MCF 10A (cell line): ENCODE results near the gene DHRS13. TPM values are rescaled to one million over a fixed set of nuclear protein-coding genes. Genes with fewer than 3 reads are reported as not detected.

Experiments used
- BruUV-seq: library from RNA; stranded (reverse); fragments of 400-500 nt; replicated peaks from 2 replicates; lab custom pipeline; 2021; lab: Mats Ljungman, UMichigan
- CTCF ChIA-PET: fragments of 300-600 bp; sonication (Branson Sonifier 250); formaldehyde crosslinking; extraction: SDS; loops from one replicate; lab custom pipeline; 2021; ENCODE audit warnings: antibody characterized with exemption, inconsistent platforms; lab: Yijun Ruan, JAX
- POLR2A ChIA-PET: fragments of 300-600, 350-650 bp; sonication (Branson Sonifier 250); formaldehyde crosslinking; extraction: SDS; loops from one replicate; lab custom pipeline; 2020; ENCODE audit warnings: antibody characterized with exemption, inconsistent platforms; lab: Yijun Ruan, JAX
- DNase-seq: peaks from one replicate; pipeline ENCODE4 v3.0.0-alpha.2; 2018; ENCODE audit not compliant: unreplicated experiment
- H3K27ac Mint-ChIP-seq: one replicate; pipeline ENCODE4 v1.8.0; 2022; ENCODE audit warnings: mild to moderate bottlenecking, low read depth, mixed read lengths; ENCODE audit not compliant: unreplicated experiment
- H3K27me3 Mint-ChIP-seq: one replicate; pipeline ENCODE4 v1.8.0; 2022; ENCODE audit warnings: mixed read lengths; ENCODE audit not compliant: insufficient read depth, unreplicated experiment
- H3K36me3 Mint-ChIP-seq: one replicate; pipeline ENCODE4 v1.8.0; 2022; ENCODE audit warnings: mild to moderate bottlenecking, moderate library complexity, mixed read lengths; ENCODE audit not compliant: insufficient read depth, unreplicated experiment
- H3K4me1 Mint-ChIP-seq: one replicate; pipeline ENCODE4 v1.8.0; 2022; ENCODE audit warnings: mixed read lengths; ENCODE audit not compliant: insufficient read depth, unreplicated experiment
- H3K4me3 Mint-ChIP-seq: one replicate; pipeline ENCODE4 v1.8.0; 2022; ENCODE audit warnings: mild to moderate bottlenecking, moderate library complexity, mixed read lengths; ENCODE audit not compliant: unreplicated experiment
- H3K9me3 Mint-ChIP-seq: one replicate; pipeline ENCODE4 v1.8.0; 2022; ENCODE audit warnings: mixed read lengths; ENCODE audit not compliant: unreplicated experiment
- intact Hi-C: fragments of 100-400 bp; cut with micrococcal nuclease; formaldehyde crosslinking; loops from 2 replicates; pipeline ENCODE4 v1.14.1; 2022
- total RNA-seq: library from RNA; stranded (reverse); gene quantifications from 2 replicates; pipeline ENCODE4 v1.2.3, GENCODE V29; 2022
- TF ChIP-seq, protein P1 (sequence below): fragments of 200-600 bp; IDR thresholded peaks from one replicate; pipeline ENCODE4 v1.8.0; 2022; ENCODE audit warnings: antibody characterized with exemption, mild to moderate bottlenecking; ENCODE audit not compliant: unreplicated experiment

Gene DHRS13
- total RNA-seq, 1 experiment from 2014 or later: 9.5 TPM

GRCh38 chr17:28944862-28945741 lies 42.2 kb upstream of the DHRS13 start:
- Mint-ChIP-seq H3K4me1 (peaks cover 6% of the 10 kb centered on the region), H3K27me3 (no peaks in the 10 kb centered on the region), H3K36me3 (peaks cover 80% of the 10 kb centered on the region), H3K27ac (no peak overlapping the region), H3K4me3 (no peak overlapping the region), H3K9me3 (no peaks in the 10 kb centered on the region)
- no TSS peak for BruUV-seq
- ChIA-PET POLR2A (interaction anchor here (1.2 to 10.7 kb wide), 3 partner anchors 9 to 221 kb away, joined by 3 to 342 read pairs (median 130); partner anchors contain the start of genes NEK8, RPL23A and TLCD1), CTCF (interaction anchor here (0.8 kb wide), 1 partner anchor 218 kb away, joined by 3 read pairs; no protein-coding TSS in a partner anchor)
- TF ChIP-seq, protein P1, sequence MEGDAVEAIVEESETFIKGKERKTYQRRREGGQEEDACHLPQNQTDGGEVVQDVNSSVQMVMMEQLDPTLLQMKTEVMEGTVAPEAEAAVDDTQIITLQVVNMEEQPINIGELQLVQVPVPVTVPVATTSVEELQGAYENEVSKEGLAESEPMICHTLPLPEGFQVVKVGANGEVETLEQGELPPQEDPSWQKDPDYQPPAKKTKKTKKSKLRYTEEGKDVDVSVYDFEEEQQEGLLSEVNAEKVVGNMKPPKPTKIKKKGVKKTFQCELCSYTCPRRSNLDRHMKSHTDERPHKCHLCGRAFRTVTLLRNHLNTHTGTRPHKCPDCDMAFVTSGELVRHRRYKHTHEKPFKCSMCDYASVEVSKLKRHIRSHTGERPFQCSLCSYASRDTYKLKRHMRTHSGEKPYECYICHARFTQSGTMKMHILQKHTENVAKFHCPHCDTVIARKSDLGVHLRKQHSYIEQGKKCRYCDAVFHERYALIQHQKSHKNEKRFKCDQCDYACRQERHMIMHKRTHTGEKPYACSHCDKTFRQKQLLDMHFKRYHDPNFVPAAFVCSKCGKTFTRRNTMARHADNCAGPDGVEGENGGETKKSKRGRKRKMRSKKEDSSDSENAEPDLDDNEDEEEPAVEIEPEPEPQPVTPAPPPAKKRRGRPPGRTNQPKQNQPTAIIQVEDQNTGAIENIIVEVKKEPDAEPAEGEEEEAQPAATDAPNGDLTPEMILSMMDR: no peak
- no peak for DNase-seq
- intact Hi-C loops: loop anchor here (5.0 to 10.0 kb wide), 2 partner anchors 90 to 133 kb away; partner anchors contain the start of gene ERAL1

GRCh38 chr17:28944343-28944742 lies 41.5 kb upstream of the DHRS13 start:
- Mint-ChIP-seq H3K27ac (no peak overlapping the region), H3K4me1 (peaks cover 6% of the 10 kb centered on the region), H3K4me3 (no peak overlapping the region), H3K36me3 (peaks cover 80% of the 10 kb centered on the region), H3K9me3 (no peaks in the 10 kb centered on the region), H3K27me3 (no peaks in the 10 kb centered on the region)
- POLR2A ChIA-PET: interaction anchor here (1.2 to 10.3 kb wide), 2 partner anchors 9 to 219 kb away, joined by 3 to 130 read pairs; partner anchors contain the start of gene TLCD1
- intact Hi-C loops: loop anchor here (10.0 kb wide), 1 partner anchor 90 kb away; the partner anchor contains the start of gene ERAL1
- no peak for DNase-seq
- TF ChIP-seq, protein P1: no peak
- CTCF ChIA-PET: interaction anchor here (0.7 to 1.3 kb wide), 6 partner anchors 9 to 218 kb away, joined by 3 to 5 read pairs (median 4); no protein-coding TSS in a partner anchor
- no TSS peak for BruUV-seq

GRCh38 chr17:28942925-28943324 lies 40.0 kb upstream of the DHRS13 start:
- intact Hi-C loops: loop anchor here (10.0 kb wide), 1 partner anchor 88 kb away; the partner anchor contains the start of gene ERAL1
- H3K27ac Mint-ChIP-seq: no peak overlapping the region
- TF ChIP-seq, protein P1: no peak
- no peak for DNase-seq
- no peaks in the 10 kb centered on the region for H3K9me3 Mint-ChIP-seq
- H3K27me3 Mint-ChIP-seq: no peaks in the 10 kb centered on the region
- no TSS peak for BruUV-seq
- ChIA-PET CTCF (no interaction called here), POLR2A (interaction anchor here (0.8 to 1.2 kb wide), 4 partner anchors 9 to 232 kb away, joined by 3 to 4 read pairs (median 4); partner anchors contain the start of genes PHF12 and TLCD1)
- H3K4me1 Mint-ChIP-seq: peaks cover 11% of the 10 kb centered on the region
- H3K36me3 Mint-ChIP-seq: peaks cover 67% of the 10 kb centered on the region
- no peak overlapping the region for H3K4me3 Mint-ChIP-seq

DNA sequence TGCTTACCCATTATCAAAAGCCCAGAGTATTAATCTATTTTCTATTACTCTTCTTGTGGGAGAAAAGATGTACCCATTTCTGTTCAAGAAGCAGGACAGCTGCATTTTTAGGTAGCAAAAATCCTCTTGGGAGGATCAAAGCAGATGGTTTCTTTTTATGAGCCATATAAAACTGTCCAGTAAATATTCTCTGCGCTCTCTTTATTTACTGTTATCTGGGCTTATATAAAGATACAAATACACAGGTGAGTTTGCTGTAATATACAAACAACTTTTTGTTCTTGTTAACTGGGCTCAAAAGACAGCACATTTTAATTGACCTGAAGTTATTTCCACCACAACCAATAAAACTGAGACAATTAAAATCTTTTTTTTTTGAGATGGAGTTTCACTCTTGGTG lies 38.4 kb upstream of the DHRS13 start:
- H3K27me3 Mint-ChIP-seq: no peaks in the 10 kb centered on the region
- POLR2A ChIA-PET: interaction anchor here (1.4 kb wide), 1 partner anchor 10 kb away, joined by 9 read pairs; the partner anchor contains the start of gene PHF12

More for the DNA sequence above, 38.4 kb upstream of the DHRS13 start:
- TF ChIP-seq, protein P1: no peak
- peaks cover 16% of the 10 kb centered on the region for H3K4me1 Mint-ChIP-seq
- DNase-seq: no peak
- no peaks in the 10 kb centered on the region for H3K9me3 Mint-ChIP-seq
- no TSS peak for BruUV-seq
- H3K4me3 Mint-ChIP-seq: no peak overlapping the region
- no peak overlapping the region for H3K27ac Mint-ChIP-seq
- peaks cover 50% of the 10 kb centered on the region for H3K36me3 Mint-ChIP-seq
- intact Hi-C loops: loop anchor here (10.0 kb wide), 1 partner anchor 86 kb away; the partner anchor contains the start of gene ERAL1
- CTCF ChIA-PET: interaction anchor here (0.6 kb wide), 2 partner anchors 36 to 188 kb away, joined by 3 to 4 read pairs; no protein-coding TSS in a partner anchor
